Measurements from ENCODE around the gene KLRC4. TPM values are rescaled to one million over a fixed set of nuclear protein-coding genes. Genes with fewer than 3 reads are reported as not detected.
"Not testable (repeated sequence)": the region's sequence is repeated elsewhere in the genome, so short reads cannot be mapped to it uniquely, and the experiment has no call there.

Gene KLRC4, protein sequence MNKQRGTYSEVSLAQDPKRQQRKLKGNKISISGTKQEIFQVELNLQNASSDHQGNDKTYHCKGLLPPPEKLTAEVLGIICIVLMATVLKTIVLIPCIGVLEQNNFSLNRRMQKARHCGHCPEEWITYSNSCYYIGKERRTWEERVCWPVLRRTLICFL
- not detected for total RNA-seq

DNA sequence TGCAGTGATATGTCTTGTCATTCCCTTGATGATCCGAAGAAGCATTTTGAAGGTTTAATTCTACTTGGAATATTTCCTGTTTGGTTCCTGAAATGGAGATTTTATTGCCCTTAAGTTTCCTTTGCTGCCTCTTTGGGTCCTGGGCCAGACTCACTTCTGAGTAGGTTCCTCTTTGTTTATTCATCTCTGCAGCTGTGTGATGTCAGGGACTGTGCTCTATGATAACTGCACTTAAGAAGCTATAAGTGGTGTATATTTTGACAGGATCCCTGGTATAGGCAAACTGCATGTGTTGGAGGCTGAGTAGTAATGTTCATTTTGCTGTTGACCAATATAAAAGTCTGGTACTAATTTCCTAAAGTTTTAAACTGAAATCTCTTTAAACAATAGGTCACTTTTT is at the start of gene KLRC4:
TSS of gene KLRC4 (minus strand) at position 366 of the 400 bp plus-strand sequence. CDS start at position 184, 182 bp downstream.
- no peak for DNase-seq

GRCh38 chr12:10457760-10458159 is 48.2 kb upstream of the KLRC4 start:
- no peak for DNase-seq

- DNase-seq: no peak
Observed at GRCh38 chr12:10456856-10457255, 47.3 kb upstream of the KLRC4 start.

DNA sequence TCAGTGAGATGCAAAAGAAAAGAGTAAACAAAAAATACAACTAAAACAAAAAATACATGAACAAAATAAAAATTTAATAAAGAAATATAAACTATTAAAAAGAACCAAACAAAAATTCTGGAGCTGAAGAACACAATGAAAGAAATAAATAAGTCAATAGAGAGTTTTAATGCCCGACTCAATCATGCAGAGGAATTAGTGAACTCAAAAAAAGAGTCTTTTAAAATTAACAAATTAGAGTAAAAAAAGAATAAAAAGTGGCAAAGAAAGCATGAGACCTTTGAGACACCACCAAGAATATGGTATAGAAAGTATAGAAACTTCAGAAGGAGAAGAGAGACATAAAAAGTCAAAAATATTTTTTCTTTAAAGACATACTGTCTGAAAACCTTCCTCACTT is 46.2 kb upstream of the KLRC4 start:
- DNase-seq: no peak

- DNase-seq: no peak
Observed at GRCh38 chr12:10454531-10454930, 45.0 kb upstream of the KLRC4 start.

DNA sequence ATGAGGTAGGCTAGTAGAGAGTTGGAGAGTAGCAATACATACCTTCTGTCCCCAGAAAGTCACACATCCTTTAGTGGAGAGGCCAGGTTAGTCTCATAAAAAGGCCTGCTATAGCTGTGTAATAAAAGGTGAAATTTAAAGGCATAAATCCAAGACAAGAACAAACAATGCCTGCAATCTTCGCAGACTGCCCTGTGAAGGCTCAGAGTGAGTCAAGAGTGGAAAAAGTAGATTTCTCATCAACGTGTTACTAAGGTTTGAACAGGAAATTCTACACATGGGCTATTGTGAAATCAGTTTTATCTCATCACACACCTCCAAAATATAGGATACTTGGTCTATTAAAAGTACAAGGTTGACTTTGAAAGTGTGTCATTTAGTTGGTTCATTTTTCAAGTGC is 43.6 kb upstream of the KLRC4 start, which contains the start of gene KLRC1:
TSS of gene KLRC1 (minus strand) at position 222 of the 400 bp plus-strand sequence. CDS start 2,221 bp downstream, outside the sequence.
- DNase-seq: no peak

DNA sequence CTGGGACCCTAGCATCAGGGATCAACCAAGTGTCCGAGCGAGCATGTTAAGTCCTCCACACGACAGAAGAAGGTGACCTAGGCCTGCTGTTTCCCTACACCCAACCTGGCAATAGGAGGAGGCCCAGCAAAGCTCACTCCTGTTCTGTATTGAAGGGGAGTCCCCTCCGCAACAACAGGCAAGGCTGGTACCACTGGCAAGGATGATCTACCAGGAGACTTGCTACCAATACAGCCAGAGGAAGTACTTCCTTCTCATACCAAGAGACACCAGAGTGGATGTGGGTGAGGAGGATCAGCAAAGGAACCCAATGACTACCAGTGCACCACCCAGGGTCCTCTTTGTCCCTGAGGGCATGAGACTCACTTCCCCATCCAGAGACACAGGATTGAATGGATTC is 38.7 kb upstream of the KLRC4 start:
- DNase-seq: no peak

- DNase-seq: not testable (repeated sequence)
Observed at GRCh38 chr12:10446052-10446451, 36.5 kb upstream of the KLRC4 start.

- not testable (repeated sequence) for DNase-seq
Observed at GRCh38 chr12:10441144-10441543, 31.6 kb upstream of the KLRC4 start.

GRCh38 chr12:10439608-10440274 is 30.2 kb upstream of the KLRC4 start:
- DNase-seq: not testable (repeated sequence)

- DNase-seq: not testable (repeated sequence)
Observed at GRCh38 chr12:10437601-10438000, 28.0 kb upstream of the KLRC4 start.

GRCh38 chr12:10435816-10436215 is 26.3 kb upstream of the KLRC4 start, which contains the start of gene KLRC2:
Gene KLRC2, minus strand, starts transcription at chr12:10436010. Its CDS starts 24 bp downstream, at chr12:10435986.
- DNase-seq: not testable (repeated sequence)

DNA sequence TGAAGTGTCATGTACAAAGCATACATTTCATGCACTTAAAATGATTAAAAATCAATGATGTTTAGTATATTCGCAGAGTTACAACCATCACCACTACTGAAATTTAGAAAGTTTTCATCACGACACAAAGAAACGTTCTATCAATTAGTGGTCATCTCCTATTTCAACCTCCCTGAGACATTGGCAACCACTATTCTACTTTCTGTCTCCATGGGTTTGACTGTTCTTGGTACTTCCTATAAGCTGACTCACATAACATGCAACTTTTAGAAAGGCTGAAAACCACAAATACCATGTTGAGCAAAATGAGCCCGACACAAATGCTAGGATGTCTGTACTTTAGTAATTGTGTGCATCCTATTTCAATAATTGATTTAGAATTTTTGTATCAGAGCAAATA is 21.1 kb upstream of the KLRC4 start:
- not testable (repeated sequence) for DNase-seq

DNA sequence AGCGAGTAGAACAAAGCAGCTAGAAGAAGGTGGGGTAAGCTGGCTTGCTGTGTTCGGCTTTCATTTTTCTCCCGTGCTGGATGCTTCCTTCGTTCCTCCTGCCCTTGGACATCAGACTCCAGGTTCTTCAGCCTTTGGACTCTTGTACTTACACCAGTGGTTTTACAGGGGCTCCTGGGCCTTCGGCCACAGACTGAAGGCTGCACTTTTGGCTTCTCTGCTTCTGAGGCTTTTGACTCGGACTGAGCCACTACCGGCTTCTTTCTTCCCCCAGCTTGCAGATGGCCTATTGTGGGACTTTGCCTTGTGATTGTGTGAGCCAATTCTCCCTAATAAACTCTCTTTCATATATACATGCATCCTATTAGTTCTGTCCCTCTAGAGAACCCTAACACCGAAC is 16.4 kb upstream of the KLRC4 start:
- DNase-seq: not testable (repeated sequence)

GRCh38 chr12:10424260-10424899 is 14.8 kb upstream of the KLRC4 start:
- not testable (repeated sequence) for DNase-seq

- DNase-seq: not testable (repeated sequence)
Observed at GRCh38 chr12:10422159-10422558, 12.6 kb upstream of the KLRC4 start.

DNA sequence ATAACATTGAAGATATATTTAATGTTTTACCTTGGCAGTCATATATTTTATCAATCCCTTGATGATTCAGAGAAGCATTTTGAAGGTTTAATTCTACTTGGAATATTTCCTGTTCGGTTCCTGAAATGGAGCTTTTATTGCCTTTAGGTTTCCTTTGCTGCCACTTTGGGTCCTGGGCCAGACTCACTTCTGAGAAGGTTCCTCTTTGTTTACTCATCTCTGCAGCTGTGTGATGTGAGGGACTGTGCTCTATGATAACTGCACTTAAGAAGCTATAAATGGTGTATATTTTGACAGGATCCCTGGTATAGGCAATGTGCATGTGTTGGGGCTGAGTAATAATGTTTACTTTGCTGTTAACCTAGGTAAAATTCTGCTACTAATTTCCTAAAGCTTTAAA is 10.8 kb upstream of the KLRC4 start, which contains the start of gene KLRC3:
TSS of gene KLRC3 (minus strand) at position 262 of the 400 bp plus-strand sequence. CDS start at position 217, 45 bp downstream.
- DNase-seq: not testable (repeated sequence)

- DNase-seq: no peak
Observed at GRCh38 chr12:10408842-10409241, 715 bp downstream of the KLRC4 start.

GRCh38 chr12:10406725-10407124 is 2.8 kb downstream of the KLRC4 start:
- no peak for DNase-seq

DNA sequence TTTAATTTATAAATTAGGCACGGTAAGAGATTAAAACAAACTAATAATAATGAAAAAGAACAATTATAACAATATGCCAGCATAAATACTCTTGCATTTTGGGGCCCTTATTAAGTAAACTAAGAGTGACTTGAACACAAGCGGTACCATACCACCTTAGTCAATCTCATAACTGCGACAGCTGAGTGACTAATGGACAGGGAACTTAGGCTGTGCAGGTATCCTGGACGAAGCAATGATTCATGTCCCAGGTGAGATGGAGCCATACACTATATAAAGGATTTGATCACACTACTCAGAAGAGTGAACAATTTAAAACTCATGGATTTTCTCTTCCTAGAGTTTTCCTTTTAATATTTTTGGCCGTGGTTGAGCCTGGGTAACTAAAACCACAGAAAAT is 4.3 kb downstream of the KLRC4 start:
- no peak for DNase-seq

GRCh38 chr12:10404798-10405197 is 4.8 kb downstream of the KLRC4 start:
- no peak for DNase-seq

DNA sequence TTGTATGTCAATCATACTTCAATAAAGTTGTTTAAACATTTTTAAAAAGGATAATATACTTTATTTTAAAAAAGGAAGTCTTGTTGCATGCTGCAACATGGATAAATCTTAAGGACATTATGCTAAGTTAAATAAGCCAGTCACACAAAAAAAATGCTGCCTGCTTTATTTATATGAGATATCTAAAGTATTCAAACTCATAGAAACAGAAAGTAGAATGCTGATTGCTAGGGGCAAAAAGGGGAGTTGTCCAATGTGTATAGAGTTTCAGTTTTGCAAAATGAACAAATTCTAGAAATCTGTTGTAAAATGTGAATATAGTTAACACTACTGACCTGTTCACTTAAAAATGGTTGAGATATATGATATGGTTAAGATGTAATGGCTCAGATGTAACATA is 8.7 kb downstream of the KLRC4 start:
- DNase-seq: no peak

DNA sequence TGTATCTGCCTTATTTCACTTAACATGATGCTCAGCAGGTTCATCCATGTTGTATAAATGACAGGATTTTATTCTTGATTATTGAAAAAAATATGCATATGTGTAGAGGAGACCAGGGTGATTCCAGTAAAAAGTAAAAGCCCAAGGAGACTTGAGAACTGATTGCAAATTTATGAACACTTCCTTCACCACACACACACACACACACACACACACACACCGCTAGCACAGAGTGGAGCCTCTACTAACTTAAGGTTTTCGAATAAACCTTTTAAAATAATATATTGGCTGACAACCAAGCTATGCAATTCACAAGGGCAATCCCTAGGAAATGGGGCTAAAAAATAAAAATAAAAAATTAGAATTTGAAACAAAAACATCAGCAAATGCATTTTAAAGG is 11.4 kb downstream of the KLRC4 start:
- no peak for DNase-seq

GRCh38 chr12:10397296-10397695 is 12.3 kb downstream of the KLRC4 start:
- DNase-seq: no peak
